HPDE6-E6E7 (cell line): Measurements from ENCODE around the gene SCNN1G.
"Not testable (repeated sequence)": the region's sequence is repeated elsewhere in the genome, so short reads cannot be mapped to it uniquely, and the experiment has no call there.

ENCODE experiments used
- DNase-seq: peaks from one replicate; pipeline ENCODE4 v3.0.0; 2011; ENCODE audit warnings: missing footprints; ENCODE audit errors: extremely low spot score

SCNN1G gene, protein sequence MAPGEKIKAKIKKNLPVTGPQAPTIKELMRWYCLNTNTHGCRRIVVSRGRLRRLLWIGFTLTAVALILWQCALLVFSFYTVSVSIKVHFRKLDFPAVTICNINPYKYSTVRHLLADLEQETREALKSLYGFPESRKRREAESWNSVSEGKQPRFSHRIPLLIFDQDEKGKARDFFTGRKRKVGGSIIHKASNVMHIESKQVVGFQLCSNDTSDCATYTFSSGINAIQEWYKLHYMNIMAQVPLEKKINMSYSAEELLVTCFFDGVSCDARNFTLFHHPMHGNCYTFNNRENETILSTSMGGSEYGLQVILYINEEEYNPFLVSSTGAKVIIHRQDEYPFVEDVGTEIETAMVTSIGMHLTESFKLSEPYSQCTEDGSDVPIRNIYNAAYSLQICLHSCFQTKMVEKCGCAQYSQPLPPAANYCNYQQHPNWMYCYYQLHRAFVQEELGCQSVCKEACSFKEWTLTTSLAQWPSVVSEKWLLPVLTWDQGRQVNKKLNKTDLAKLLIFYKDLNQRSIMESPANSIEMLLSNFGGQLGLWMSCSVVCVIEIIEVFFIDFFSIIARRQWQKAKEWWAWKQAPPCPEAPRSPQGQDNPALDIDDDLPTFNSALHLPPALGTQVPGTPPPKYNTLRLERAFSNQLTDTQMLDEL

GRCh38 chr16:23182679-23183542 lies at the start of gene SCNN1G:
Gene SCNN1G, plus strand, starts transcription at chr16:23182745. Its CDS starts 3,527 bp downstream, at chr16:23186272.
- no peak for DNase-seq

DNA sequence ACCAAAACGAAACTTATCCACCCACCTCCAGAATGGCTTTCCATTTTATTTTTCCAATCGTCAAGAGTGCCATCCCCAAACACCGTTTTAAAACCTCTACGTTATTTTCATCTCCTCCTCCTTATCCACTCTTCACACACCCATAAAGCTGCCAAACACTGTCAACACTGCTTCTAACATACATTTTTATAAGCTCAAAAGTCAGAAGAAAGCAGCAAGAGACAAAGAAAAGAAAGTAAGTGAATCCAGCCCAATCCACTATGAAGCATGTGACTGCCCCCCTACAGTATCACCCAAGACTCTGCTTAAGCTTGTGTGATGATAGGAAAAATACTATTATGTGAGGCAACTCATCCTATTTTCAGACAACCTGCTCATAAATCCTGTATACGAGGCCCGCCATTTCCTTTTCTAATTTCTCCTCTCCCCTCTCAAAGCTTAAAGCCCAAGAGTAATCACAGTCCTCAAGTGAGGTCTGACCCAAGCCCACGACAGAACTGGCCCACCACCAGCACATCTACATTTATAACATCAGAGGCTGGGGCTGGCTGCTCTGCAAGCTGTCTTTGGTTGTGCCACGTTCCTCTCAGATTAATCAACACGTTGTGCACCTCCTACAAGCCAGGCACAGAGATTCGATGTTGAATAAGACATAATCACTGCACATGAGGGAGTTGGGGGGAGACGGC lies 49.6 kb upstream of the SCNN1G start:
- no peak for DNase-seq

GRCh38 chr16:23134274-23134673 lies 48.3 kb upstream of the SCNN1G start:
- DNase-seq = no peak

DNA sequence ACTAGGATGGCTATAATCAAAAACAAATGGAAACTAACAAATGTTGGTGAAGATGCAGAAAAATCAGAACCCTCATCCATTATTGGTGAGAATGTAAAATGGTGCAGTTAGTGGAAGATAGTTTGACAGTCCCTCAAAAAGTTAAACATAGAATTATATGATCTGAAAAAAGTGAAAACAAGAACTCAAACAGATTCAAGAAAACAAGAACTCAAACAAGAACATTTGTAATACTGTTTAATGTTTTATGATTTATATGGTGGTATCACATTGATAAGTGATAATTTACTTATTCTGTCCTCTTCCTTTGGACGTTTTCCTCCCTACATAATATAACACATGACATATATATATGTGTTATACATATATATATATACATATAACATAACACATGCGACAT lies 45.3 kb upstream of the SCNN1G start:
- no peak for DNase-seq

GRCh38 chr16:23137818-23138217 lies 44.7 kb upstream of the SCNN1G start:
- no peak for DNase-seq

DNA sequence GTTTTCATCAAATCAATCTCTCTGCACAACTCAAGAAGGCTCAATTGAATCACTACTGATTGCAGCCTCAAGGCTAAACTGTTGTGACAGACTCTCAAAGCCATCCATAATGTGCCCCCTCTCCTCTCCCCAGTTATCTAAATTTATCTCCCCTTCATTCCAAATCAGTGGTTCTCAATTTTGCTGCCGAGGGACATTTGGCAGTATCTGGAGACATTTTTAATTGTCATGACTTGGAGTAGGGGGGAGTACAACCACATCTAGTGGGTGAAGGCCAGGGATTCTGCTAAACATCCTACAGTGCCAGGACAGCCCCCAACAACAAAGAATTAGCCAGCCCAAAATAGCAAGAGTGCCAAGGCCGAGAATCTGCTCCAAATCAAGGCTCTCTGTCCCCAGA lies 42.4 kb upstream of the SCNN1G start:
- no peak for DNase-seq

DNA sequence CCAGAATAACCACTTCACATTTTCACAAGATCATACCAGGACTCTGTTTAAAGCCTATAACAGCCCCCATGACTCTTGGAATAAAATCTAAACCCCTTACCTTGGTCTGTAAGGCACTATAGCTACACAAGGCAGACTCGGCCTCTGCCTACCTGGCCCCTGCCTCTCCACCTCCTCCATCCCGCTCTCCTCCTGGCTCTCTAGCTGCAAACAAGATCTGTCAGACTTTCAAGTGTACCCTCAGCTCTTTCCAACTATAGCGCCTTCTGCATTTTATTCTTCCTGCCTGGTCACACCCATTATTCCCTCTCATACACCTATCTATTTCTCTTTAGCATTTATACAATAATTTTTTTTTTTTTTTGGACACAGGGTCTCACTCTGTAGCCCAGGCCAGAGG lies 41.5 kb upstream of the SCNN1G start:
- DNase-seq = no peak

GRCh38 chr16:23141500-23141899 lies 41.0 kb upstream of the SCNN1G start:
- DNase-seq = no peak

DNA sequence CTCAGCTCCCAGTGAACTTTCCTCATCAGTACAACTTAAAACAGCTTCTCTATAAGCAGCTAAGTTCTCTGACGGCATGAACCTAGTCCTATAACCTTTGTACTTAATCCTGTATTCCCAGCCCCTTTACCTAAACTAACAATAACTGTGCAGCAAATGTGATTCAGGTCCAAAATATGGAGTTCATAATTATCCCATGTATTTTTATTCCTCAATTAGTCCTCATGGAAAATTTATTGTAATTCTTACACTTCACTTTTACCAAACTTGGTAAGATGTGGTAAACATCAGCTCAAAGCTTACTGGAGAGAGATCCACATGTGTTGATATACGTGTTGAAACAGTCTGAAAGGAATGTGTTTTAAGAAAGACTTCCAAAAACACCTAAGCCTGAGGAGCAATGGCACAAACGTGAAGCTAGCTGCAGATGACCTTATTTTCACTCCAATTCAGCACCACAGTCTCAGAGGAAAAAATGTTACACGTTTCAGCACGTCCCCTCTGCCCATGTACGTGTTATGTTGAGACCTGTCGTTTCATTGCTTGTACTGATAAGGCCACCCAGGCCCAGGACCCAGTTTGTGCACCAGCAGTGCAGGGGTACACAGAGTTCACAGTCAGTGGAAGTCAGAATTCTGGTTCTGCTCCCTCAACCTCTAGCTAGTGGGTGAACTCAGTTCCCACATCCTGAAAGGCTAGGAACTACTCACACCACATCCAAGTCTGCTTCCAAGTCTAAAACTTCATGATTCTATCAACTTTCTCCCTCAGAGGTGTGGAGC lies 40.4 kb upstream of the SCNN1G start:
- DNase-seq = peak; percentile 45

DNA sequence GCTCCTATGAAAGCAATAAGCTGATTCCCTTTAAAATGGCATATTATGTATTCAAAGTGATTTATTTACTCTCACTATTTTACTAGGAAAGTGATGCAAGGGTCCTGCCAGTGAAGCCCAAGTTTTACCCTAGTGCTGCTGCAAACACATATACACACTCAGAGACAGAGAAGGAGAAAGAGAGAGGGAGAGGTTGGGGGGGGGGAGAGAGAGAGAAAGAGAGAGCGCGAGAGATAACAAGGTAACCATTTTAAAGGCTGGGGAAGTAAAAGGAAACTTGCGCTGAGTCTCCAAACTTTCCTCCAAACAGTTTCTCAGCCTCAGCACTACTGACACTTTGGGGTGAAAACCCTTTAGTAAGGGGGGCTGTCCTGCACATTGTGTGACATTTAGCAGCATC lies 39.2 kb upstream of the SCNN1G start:
- no peak for DNase-seq

DNA sequence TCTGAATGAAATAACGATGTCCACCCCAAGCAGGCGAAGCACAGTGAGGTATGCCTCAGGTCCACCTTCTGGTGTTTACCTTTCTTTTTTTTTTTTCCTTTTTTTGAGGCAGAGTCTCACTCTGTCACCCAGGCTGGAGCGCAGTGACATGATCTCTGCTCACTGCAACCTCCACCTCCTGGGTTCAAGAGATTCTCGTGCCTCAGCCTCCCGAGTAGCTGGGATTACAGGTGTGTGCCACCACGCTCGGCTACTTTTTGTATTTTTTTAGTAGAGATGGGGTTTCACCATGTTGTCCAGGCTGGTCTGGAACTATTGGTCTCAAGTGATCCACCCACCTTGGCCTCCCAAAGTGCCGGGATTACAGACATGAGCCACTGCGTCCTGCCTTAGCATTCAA lies 38.2 kb upstream of the SCNN1G start:
- DNase-seq = not testable (repeated sequence)

DNA sequence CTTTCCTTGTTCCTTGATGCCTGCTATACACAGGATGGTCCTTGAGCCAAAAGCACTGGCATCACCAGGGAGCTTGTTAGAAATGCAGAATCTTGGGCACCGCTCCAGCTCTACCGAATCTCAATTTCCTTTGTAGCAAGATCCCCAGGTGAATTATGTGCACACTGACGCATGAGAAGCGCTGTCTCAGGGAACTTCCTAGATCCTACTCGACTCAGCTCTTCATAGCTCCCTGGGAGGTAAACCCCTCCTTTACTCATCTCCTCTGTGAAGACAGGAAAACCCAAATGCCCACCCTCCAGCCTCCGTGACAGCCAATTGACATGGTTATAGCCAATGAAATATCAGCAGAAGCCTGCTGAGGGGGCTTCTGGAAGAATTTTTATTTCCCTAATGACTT lies 37.4 kb upstream of the SCNN1G start:
- DNase-seq = no peak

DNA sequence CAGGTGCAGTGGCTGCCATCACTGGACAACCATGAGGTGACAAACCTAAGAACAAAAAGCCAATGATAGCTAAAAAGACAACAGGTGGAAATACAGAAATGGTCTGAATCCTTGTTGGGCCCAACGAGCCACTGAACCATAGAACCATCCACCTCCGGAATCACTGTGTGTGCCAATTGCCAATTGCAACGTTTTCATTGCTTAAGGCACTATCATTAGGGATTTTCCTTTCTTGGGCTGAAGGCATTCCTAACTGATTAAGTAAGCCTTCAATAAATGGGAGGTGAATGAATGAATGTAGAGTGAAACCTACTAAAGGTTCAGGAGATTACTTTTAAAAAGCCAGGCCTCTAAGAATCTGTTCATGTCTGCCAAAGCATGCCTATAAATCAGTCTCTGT lies 36.9 kb upstream of the SCNN1G start:
- peak; percentile 34 for DNase-seq

- no peak for DNase-seq
Measured at GRCh38 chr16:23146877-23147601, 35.5 kb upstream of the SCNN1G start.

GRCh38 chr16:23147666-23148065 lies 34.9 kb upstream of the SCNN1G start:
- no peak for DNase-seq

DNA sequence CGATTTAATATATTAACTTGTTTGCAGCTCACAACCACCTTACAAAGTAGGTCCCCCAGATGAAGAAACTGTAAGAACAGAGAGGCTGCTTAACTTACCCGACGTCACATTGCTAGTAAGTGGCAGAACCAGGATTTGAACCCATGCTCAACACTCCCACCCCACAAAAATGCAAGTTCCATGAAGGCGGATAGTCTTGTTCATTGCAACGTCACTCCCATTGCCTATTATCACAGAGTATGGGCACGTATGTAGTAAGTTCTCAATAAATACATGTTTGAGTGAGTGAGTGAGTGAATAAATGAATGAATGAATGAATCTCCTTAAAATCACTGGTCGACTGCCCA lies 34.4 kb upstream of the SCNN1G start:
- DNase-seq = no peak

DNA sequence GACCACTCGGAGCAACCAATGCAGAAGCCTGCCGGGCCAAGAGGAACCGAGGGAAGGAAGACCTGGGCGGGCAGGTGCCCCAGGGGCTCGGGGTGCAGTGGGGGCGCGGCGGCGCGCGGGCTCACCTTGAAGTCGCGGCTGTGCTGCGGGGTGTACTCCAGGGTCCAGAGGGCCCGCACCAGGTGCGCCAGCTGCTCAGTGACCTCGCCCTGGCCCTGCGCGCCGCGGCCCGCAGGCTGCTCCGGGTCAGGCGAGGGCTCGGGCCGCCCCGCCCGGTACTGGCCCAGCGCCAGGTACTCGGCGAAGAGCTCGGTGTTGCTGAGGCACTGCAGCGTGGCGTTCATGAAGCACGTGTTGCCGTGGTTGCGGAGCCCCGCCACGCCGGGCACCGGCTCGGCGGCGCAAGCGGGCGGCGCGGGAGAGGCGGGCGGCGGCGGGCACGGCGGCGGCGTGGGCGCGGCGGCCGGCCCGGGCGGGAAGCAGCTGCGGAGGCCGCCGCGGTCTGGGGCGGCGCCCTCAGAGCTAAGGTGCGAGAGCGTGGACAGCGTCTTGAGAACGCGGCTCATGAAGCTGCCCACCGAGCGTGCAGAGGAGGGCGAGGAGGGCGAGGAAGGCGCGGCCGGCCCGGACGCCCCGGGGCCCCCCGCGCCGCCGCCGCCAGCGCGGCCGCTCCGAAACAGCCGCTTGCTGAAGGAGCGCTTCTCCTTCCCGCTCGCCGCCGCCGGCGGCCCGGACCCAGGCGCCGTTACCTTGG lies 33.9 kb upstream of the SCNN1G start:
- DNase-seq = no peak

DNA sequence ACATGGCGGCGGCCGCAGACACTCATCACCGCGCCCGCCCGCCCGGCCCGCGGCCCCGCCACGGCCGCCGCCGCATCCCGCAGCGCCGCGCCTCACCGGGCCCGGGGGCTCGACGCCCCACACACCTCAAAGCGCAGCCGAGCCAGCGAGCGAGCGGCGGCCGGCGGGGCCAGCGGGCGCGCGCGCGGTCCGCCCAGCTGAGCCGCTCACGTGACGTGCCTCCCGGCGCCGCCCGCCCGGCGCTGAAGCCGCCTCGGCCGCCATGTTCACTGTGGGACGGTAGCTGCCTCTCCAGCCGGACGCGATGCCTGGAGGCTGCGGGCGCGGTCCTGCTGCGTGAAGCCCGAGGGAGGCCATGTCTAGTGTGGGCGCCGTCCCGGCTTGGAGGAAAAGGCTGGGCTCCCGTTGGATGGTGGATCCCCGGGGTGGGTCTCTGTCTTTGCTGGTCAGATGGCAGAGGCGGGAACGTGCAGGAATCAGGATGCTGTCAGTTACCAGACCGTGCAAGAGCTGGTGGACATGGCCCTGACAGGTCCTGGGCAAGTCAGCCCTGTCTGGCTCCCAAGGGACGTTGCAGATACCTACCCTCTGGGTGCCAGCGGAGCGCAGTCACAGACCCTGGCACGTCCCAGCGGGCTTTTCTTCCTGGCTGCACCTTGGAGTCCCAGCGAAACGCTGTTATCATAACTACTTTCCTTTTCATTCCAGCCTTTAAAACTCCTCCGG lies 33.1 kb upstream of the SCNN1G start, which contains the start of gene USP31:
Gene USP31, minus strand, starts transcription at position 186 of the 726 bp plus-strand sequence. Its CDS starts 182 bp downstream, at position 4.
- peak; percentile 83 for DNase-seq

DNA sequence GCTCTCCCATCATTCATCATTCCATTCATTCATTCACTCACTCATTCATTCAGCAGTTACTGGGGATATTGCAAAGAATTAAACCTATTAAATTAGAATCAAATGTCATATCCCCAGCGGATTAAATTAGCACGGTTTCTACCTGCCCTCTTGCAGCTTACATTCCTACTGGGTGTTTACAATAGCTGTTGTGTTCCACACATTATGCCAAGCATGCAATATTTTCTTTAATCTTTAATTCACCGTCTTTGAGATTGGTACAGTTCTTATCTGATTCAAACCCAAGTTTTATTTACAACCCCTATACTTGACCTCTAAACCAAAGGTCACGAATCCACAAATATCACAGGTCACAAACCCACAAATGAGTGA lies 32.6 kb upstream of the SCNN1G start:
- no peak for DNase-seq
